H1 (cell line): ENCODE results near the gene G2E3.

Experiments
- BACH1 ChIP-seq: IDR thresholded peaks from 2 replicates; pipeline ENCODE4 v1.6.1; 2012; ENCODE audit warnings: low read length, improper control_type of control experiment
- CTCF ChIP-seq, 3 experiments: IDR thresholded peaks; 1 replicate in 2 of 3; 2 replicates in 1 of 3; pipeline versions ENCODE4 v1.5.1 to v1.6.1; 2011; ENCODE audit warnings: low read length in 3 of 3, mild to moderate bottlenecking in 3 of 3, inconsistent platforms in 2 of 3, low read depth in 1 of 3, moderate library complexity in 1 of 3; ENCODE audit not compliant: insufficient read depth in 1 of 3; ENCODE audit errors: control extremely low read depth in 1 of 3
- EP300 ChIP-seq, 2 experiments: IDR thresholded peaks; 1 replicate in 1 of 2; 2 replicates in 1 of 2; pipeline ENCODE4 v1.6.1; 2011 to 2012; ENCODE audit warnings: low read depth in 2 of 2, low read length in 2 of 2, mild to moderate bottlenecking in 2 of 2, borderline replicate concordance in 1 of 2, inconsistent platforms in 1 of 2, moderate library complexity in 1 of 2
- SP1 ChIP-seq: IDR thresholded peaks from 2 replicates; pipeline ENCODE4 v1.6.1; 2011; ENCODE audit warnings: low read depth, low read length
- ZNF274 ChIP-seq: IDR thresholded peaks from 2 replicates; pipeline ENCODE4 v1.7.0; 2012; ENCODE audit warnings: low read length, borderline replicate concordance; ENCODE audit errors: extremely low read depth

GRCh38 chr14:30533126-30533525 lies 25.8 kb upstream of the G2E3 start:
- no peak for TF ChIP-seq SP1
- no peak for TF ChIP-seq CTCF (IDR thresholded peaks at IDR 0.05; ENCODE audit: control extremely low read depth in 1 of 3, insufficient read depth in 1 of 3, low read depth in 1 of 3, low read length in 3 of 3)
- TF ChIP-seq EP300 (IDR thresholded peaks at IDR 0.05; ENCODE audit: borderline replicate concordance in 1 of 2, low read depth in 2 of 2, low read length in 2 of 2) = no peak
- no peak for TF ChIP-seq ZNF274
- TF ChIP-seq BACH1 = no peak
